Psoas muscle (tissue), 8 donors: ENCODE measurements around the gene HPSE2. TPM values are rescaled to one million over a fixed set of nuclear protein-coding genes. Genes with fewer than 3 reads are reported as not detected.

ENCODE experiments used
- ATAC-seq, 4 donors: fragments of 200-7000 bp; cut with Tn5 transposase; one replicate each; pipeline ENCODE4 v1.9.1; 2020; ENCODE audit warnings: moderate library complexity in 3 of 4, mild to moderate bottlenecking in 2 of 4
- DNase-seq, 2 donors: peaks; one replicate each; pipeline ENCODE4 v3.0.0-alpha.2; 2020
- H3K27ac ChIP-seq: fragments of 200-600 bp; one replicate; pipeline ENCODE4 v1.8.0; 2022
- H3K27me3 ChIP-seq, 3 donors: fragments of 200-600 bp in 1 of 3; one replicate each; pipeline versions ENCODE4 v1.6.1 to v1.8.0; 2013 to 2022; ENCODE audit warnings: low read length in 2 of 3, mild to moderate bottlenecking in 2 of 3, moderate library complexity in 1 of 3; ENCODE audit not compliant: insufficient read depth in 3 of 3
- H3K36me3 ChIP-seq, 2 donors: fragments of 200-600 bp in 1 of 2; one replicate each; pipeline versions ENCODE4 v1.6.1 to v1.8.0; 2013 to 2022; ENCODE audit warnings: low read depth in 1 of 2, mild to moderate bottlenecking in 1 of 2, moderate library complexity in 1 of 2; ENCODE audit not compliant: insufficient read depth in 1 of 2
- H3K4me1 ChIP-seq: fragments of 200-600 bp; one replicate; pipeline ENCODE4 v1.8.0; 2022
- H3K4me3 ChIP-seq: fragments of 200-600 bp; one replicate; pipeline ENCODE4 v1.8.0; 2022; ENCODE audit warnings: mild to moderate bottlenecking
- H3K9me3 ChIP-seq: fragments of 200-600 bp; one replicate; pipeline ENCODE4 v1.8.0; 2022
- WGBS, 3 donors: extraction: QIAGEN DNeasy Blood & Tissue Kit; methylation state at CpG; one replicate each; pipeline versions ENCODE4 v1.1.6 to v1.1.7; 2013; 5-methylcytosine and 5-hydroxymethylcytosine counted together
- intact Hi-C, 2 donors: fragments of 100-400 bp; cut with DNase I; formaldehyde crosslinking; loops; one replicate each; pipeline versions ENCODE4 v1.11.0 to v1.14.2; 2022
- polyA plus RNA-seq, 3 donors: library from polyadenylated mRNA; stranded (reverse); fragments of 200-250 nt; gene quantifications; one replicate each; pipeline ENCODE4 v1.2.3, GENCODE V29; 2013
- total RNA-seq, 4 donors: library from RNA; stranded (reverse); fragmentation: NEBNext Ultra II Directional in 2 of 4; extraction: Animal tissue kit (Norgen Biotek cat#: 25700) in 2 of 4; gene quantifications; one replicate each; pipeline versions ENCODE4 v1.2.1 to v1.2.4, GENCODE V29; 2021 to 2023
- TF ChIP-seq, protein P1 (sequence below): fragments of 200-600 bp; IDR thresholded peaks from one replicate; pipeline ENCODE4 v1.8.0; 2022; ENCODE audit warnings: antibody characterized with exemption
- donor health status: healthy with polysubstance abuse.
- donor health status: DM: no; HTN: no; CAD: no; lungs with moderate emphysema.
- donor health status: Bipolar disorder and iron deficiency.
- donor health status: healthy.
- donor health status: DM: yes; HTN: yes; CAD: no.
- donor health status: DM: no; HTN: no; CAD: no.
- donor health status: DM: no; HTN: no; CAD: no.
- donor health status: DM: yes; HTN: yes; CAD: no.

HPSE2 gene
- total and polyA plus RNA-seq, 7 donors: 0.01 to 0.17 (median 0.03) TPM; not detected in 4

DNA sequence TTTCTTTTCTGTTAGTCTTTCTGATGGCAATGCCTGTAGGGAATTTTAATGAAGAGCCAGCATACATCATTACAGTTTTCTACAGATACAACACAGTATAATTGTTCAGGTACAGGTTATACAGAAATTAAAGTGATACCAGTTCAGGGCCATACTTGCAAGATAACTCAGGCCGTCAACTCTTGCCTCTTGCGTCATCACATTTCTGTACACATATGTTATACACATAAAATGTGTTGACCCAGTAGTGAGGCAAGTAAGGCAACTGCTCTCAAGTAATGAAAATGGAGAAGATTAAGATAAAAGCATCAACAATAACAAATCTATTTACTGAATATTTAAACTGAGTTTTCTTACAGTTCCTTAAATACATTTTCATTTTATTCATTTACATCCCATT, 317.8 kb downstream of the HPSE2 start:
- H3K4me3 ChIP-seq: no peak overlapping the region

DNA sequence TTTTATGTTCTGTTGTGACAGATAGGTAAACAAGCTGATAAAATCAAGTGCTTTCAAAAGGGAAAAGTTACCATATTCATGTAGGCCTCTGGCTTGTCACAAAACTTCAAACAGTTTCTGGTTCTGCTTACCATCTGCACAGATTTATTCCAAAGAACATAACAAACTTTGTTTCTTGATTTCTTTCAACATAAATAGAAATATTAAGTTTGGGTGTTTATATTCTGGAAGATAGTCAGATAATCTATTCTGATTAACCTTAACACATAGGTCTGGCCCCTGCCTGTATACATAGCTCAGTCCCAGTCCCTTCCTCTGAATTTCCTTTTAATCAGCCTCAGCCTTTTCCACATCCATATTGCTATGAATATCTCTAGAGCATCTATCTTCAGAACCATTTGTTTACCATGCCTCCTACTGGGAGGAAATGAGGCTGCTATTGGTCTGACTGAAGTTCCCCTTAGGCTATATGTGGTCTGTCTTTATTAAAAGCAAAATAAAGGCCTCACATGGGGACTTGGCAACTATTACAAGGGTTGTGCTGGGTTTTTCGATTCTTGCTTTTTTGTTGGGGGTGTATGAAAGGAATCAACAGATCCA, 319.0 kb downstream of the HPSE2 start:
- WGBS, 3 donors: 63 to 67% (median 66%) methylated on average over 1 of the region's 1 CpG
- ATAC-seq (no peak), DNase-seq (no peak)
- H3K36me3 ChIP-seq: no peaks in the 10 kb centered on the region
- no peak overlapping the region for H3K27ac ChIP-seq
- TF ChIP-seq, protein P1, sequence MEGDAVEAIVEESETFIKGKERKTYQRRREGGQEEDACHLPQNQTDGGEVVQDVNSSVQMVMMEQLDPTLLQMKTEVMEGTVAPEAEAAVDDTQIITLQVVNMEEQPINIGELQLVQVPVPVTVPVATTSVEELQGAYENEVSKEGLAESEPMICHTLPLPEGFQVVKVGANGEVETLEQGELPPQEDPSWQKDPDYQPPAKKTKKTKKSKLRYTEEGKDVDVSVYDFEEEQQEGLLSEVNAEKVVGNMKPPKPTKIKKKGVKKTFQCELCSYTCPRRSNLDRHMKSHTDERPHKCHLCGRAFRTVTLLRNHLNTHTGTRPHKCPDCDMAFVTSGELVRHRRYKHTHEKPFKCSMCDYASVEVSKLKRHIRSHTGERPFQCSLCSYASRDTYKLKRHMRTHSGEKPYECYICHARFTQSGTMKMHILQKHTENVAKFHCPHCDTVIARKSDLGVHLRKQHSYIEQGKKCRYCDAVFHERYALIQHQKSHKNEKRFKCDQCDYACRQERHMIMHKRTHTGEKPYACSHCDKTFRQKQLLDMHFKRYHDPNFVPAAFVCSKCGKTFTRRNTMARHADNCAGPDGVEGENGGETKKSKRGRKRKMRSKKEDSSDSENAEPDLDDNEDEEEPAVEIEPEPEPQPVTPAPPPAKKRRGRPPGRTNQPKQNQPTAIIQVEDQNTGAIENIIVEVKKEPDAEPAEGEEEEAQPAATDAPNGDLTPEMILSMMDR: no peak
- intact Hi-C loops: no loop called here
- no peaks in the 10 kb centered on the region for H3K4me1 ChIP-seq
- no peaks in the 10 kb centered on the region for H3K27me3 ChIP-seq
- H3K9me3 ChIP-seq: no peaks in the 10 kb centered on the region
- H3K4me3 ChIP-seq: no peak overlapping the region

More for the DNA sequence above, 317.8 kb downstream of the HPSE2 start:
- Histone ChIP-seq H3K27ac (no peak overlapping the region), H3K4me1 (no peaks in the 10 kb centered on the region), H3K9me3 (no peaks in the 10 kb centered on the region), H3K36me3 (no peaks in the 10 kb centered on the region), H3K27me3 (no peaks in the 10 kb centered on the region)
- ATAC-seq (no peak), DNase-seq (no peak)
- TF ChIP-seq, protein P1: no peak
- 93 to 96% (median 94%) methylated on average over 2 of the region's 2 CpGs for WGBS, 3 donors
- intact Hi-C loops: no loop called here

DNA sequence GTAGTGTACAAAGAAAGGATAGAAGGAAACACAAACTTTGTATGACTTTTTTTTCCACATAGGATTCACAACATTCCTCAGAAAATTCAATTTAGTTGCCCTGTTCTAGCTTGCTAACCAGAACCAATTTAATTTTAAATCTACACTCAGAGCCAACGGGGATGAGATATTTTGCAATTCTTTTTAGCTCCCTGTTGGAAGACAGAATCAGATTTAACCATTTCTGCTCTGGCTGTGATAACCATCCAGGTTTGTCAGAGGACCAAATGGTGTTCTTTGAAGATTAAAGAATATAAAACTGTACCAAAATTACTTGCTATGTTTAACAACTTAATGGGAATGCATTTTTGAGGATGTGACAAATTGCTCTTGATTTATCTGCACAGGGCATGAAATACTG, 319.7 kb downstream of the HPSE2 start:
- ATAC-seq: no peak
- TF ChIP-seq, protein P1: no peak
- no peak overlapping the region for H3K27ac ChIP-seq
- no peaks in the 10 kb centered on the region for H3K9me3 ChIP-seq
- WGBS, 3 donors: 5 to 14% (median 5%) methylated on average over 1 of the region's 1 CpG
- H3K27me3 ChIP-seq: no peaks in the 10 kb centered on the region
- no peak for DNase-seq
- no peaks in the 10 kb centered on the region for H3K36me3 ChIP-seq
- no peak overlapping the region for H3K4me3 ChIP-seq
- intact Hi-C loops: no loop called here
- no peaks in the 10 kb centered on the region for H3K4me1 ChIP-seq

DNA sequence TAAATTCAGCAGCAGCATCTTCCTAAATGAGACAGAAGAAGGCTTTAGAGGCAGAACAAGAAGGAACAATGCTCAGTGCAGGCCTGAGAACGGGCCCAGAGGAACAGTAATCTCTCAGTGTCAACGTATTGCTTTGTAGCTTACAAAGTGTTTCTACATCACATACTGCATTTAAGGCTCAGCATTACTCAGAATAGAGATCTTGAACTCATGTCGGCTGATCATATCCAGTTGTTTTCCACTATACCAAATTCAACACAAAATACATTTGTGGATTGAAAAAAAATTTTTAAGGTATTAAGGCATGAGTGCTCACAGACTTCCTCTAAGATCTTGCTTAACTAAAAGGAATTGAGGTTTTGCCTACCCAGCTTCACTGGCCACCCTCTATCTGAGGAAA, 325.1 kb downstream of the HPSE2 start:
- H3K4me3 ChIP-seq: no peak overlapping the region
- TF ChIP-seq, protein P1: no peak
- 82 to 90% (median 88%) methylated on average over 3 of the region's 3 CpGs for WGBS, 3 donors
- H3K27me3 ChIP-seq: no peaks in the 10 kb centered on the region
- intact Hi-C loops: no loop called here
- no peaks in the 10 kb centered on the region for H3K9me3 ChIP-seq
- ATAC-seq: no peak
- no peaks in the 10 kb centered on the region for H3K4me1 ChIP-seq
- no peak for DNase-seq
- H3K27ac ChIP-seq: no peak overlapping the region
- H3K36me3 ChIP-seq: no peaks in the 10 kb centered on the region

DNA sequence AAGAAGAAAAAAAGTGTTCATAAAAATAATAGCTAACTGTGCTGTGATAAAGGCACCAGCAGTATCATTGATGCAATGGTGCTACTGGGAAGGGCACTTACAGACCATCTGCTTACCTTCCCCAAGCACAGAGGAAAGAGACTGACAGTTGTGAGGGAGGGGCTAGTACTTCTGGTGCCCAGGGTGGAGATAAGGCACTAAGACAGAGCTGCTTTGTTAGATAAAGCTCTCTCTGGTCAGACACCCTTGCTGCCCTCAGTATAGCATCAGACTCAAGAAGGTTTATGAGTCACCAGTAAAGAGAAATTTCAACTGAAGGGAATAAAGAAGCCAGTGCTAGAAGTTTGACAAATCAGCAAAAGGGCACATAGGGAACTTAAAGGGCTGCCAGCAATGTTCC, 325.6 kb downstream of the HPSE2 start:
- DNase-seq: no peak
- Histone ChIP-seq H3K36me3 (no peaks in the 10 kb centered on the region), H3K27me3 (no peaks in the 10 kb centered on the region), H3K4me1 (no peaks in the 10 kb centered on the region), H3K4me3 (no peak overlapping the region), H3K27ac (no peak overlapping the region), H3K9me3 (no peaks in the 10 kb centered on the region)
- ATAC-seq: no peak
- TF ChIP-seq, protein P1: no peak
- intact Hi-C loops: no loop called here
